Upper lobe of left lung (tissue), 6 donors: Measurements from ENCODE around the gene BPI. TPM values are rescaled to one million over a fixed set of nuclear protein-coding genes. Genes with fewer than 3 reads are reported as not detected.

Experiments used
- ATAC-seq, 2 donors: fragments of 200-7000 bp; cut with Tn5 transposase; one replicate each; pipeline ENCODE4 v1.9.1; 2022; ENCODE audit warnings: mild to moderate bottlenecking in 2 of 2, moderate library complexity in 2 of 2; ENCODE audit not compliant: low FRiP score in 2 of 2
- DNase-seq, 2 donors: peaks; one replicate each; pipeline ENCODE4 v3.0.0-alpha.2; 2019 to 2020
- H3K27ac ChIP-seq, 4 donors: fragments of 200-600 bp; sonication (generic); one replicate each; pipeline ENCODE4 v1.5.1; 2016 to 2019
- H3K27me3 ChIP-seq, 4 donors: fragments of 200-600 bp; sonication (generic); one replicate each; pipeline ENCODE4 v1.5.1; 2017 to 2019
- H3K36me3 ChIP-seq, 4 donors: fragments of 200-600 bp; sonication (generic); one replicate each; pipeline ENCODE4 v1.5.1; 2016 to 2019
- H3K4me1 ChIP-seq, 4 donors: fragments of 200-600 bp; sonication (generic); one replicate each; pipeline ENCODE4 v1.5.1; 2018 to 2019
- H3K4me3 ChIP-seq, 4 donors: fragments of 200-600 bp; sonication (generic); one replicate each; pipeline ENCODE4 v1.5.1; 2017 to 2019; ENCODE audit warnings: mild to moderate bottlenecking in 2 of 4, moderate library complexity in 1 of 4
- H3K9me3 ChIP-seq, 4 donors: fragments of 200-600 bp; sonication (generic); one replicate each; pipeline ENCODE4 v1.5.1; 2018 to 2019
- EP300 ChIP-seq, 4 donors: sonication (generic); formaldehyde crosslinking; IDR thresholded peaks; one replicate each; pipeline ENCODE4 v1.5.1; 2017; ENCODE audit warnings: antibody characterized with exemption in 4 of 4, control low read depth in 2 of 4
- POLR2A ChIP-seq, 4 donors: fragments of 450-650 bp; IDR thresholded peaks; one replicate each; pipeline ENCODE4 v1.5.1; 2016 to 2017; ENCODE audit warnings: antibody characterized with exemption in 4 of 4, mild to moderate bottlenecking in 2 of 4
- POLR2AphosphoS5 ChIP-seq, 2 donors: sonication (generic); formaldehyde crosslinking; IDR thresholded peaks; one replicate each; pipeline ENCODE4 v1.5.1; 2017; ENCODE audit warnings: antibody characterized with exemption in 2 of 2
- WGBS, 2 donors: methylation state at CpG; one replicate each; pipeline ENCODE4 v1.1.5; 2017 to 2018; 5-methylcytosine and 5-hydroxymethylcytosine counted together
- total RNA-seq, 6 donors: library from RNA; depleted of rRNA in 4 of 6; stranded (reverse); fragments of >200 nt in 4 of 6; gene quantifications; one replicate each; pipeline versions ENCODE4 v1.1.0 to v1.2.1, GENCODE V29; 2016 to 2021
- TF ChIP-seq, protein P1 (sequence below), 6 experiments: fragments of 450-650 bp in 4 of 6; fragments of 200-600 bp in 2 of 6; sonication (generic) in 2 of 6; IDR thresholded peaks; one replicate each; pipeline ENCODE4 v1.5.1; 2016 to 2019; ENCODE audit warnings: antibody characterized with exemption in 6 of 6
- donor health status: DM: no; HTN: no; CAD: no; lungs with moderate emphysema.
- donor health status: DM: no; HTN: yes; CAD: no; lungs with severe emphysema.

The BPI gene
- total RNA-seq, 6 donors from 2014 or later = 0.14 to 6.3 (median 0.67) TPM; not detected in 1

DNA sequence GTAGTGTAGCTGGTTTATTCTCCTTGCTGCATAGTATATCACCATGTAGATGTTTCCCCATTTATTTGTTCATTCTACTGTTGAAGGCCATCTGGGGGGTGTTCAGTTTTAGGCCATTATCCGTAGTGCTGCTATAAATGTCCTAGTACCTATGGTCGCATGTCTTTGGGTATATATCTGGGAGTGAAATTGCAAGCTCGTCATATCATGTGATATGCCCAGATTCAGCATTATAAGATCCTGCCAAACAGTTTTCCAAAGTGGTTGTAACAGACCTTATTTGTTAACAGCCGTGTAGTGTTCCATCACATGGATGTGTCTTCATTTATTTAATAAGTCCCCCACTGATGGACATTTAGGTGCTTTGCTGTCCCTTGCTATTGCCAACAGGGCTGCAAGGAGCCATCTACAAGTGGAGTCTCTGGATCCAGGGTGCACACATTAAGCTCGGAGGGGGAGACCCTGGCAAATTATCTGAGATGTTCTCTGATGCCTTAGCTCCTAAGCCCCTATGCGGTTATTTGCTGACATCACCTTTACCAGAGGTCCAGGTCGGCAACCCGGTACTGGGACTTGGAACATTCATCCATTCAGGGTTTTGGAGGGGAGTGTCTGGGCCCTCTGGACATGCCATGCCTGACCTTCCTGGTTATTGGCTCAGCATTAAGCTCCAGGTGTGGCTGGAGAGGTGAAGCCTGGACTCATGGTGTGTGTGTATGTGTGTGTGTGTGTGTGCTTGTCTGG, 59.2 kb downstream of the BPI start:
- 94 to 95% methylated on average over 5 to 8 of the region's 8 CpGs for WGBS, 2 donors
- DNase-seq = no peak

DNA sequence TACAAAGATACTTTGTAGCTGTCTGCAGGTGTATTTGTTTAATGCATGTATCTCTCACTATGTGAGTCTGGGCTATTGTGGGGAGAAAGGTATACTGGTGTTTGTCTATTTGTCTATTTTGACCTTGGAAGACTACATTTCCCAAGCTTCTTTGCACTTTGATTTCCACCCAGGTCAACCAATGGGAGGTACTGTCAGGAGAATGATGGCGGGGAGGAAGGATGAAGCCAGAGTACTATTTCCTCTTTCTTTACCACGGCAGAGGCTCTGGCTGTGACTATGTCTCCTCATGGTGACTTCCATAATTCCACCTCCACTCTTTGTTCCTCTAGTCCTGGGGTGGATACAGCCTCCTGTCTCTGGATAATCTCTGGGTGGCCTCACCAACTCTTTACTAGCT, 65.4 kb downstream of the BPI start:
- WGBS, 2 donors = 25 to 42% methylated on average over 2 of the region's 2 CpGs
- Histone ChIP-seq H3K27ac (no peak overlapping the region), H3K4me1 (peaks cover 0 to 2% (median 0%) of the 10 kb centered on the region in 4 donors), H3K4me3 (no peak overlapping the region), H3K9me3 (no peaks in the 10 kb centered on the region), H3K36me3 (no peaks in the 10 kb centered on the region), H3K27me3 (no peaks in the 10 kb centered on the region)
- TF ChIP-seq, protein P1, sequence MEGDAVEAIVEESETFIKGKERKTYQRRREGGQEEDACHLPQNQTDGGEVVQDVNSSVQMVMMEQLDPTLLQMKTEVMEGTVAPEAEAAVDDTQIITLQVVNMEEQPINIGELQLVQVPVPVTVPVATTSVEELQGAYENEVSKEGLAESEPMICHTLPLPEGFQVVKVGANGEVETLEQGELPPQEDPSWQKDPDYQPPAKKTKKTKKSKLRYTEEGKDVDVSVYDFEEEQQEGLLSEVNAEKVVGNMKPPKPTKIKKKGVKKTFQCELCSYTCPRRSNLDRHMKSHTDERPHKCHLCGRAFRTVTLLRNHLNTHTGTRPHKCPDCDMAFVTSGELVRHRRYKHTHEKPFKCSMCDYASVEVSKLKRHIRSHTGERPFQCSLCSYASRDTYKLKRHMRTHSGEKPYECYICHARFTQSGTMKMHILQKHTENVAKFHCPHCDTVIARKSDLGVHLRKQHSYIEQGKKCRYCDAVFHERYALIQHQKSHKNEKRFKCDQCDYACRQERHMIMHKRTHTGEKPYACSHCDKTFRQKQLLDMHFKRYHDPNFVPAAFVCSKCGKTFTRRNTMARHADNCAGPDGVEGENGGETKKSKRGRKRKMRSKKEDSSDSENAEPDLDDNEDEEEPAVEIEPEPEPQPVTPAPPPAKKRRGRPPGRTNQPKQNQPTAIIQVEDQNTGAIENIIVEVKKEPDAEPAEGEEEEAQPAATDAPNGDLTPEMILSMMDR (IDR thresholded peaks at IDR 0.05) = no peak
- TF ChIP-seq EP300 (IDR thresholded peaks at IDR 0.05) (no peak), POLR2A (IDR thresholded peaks at IDR 0.05) (no peak), POLR2AphosphoS5 (IDR thresholded peaks at IDR 0.05) (no peak)
- DNase-seq = no peak
- no peak for ATAC-seq

More for the DNA sequence above, 59.2 kb downstream of the BPI start:
- TF ChIP-seq POLR2AphosphoS5 (IDR thresholded peaks at IDR 0.05) (no peak), EP300 (IDR thresholded peaks at IDR 0.05) (no peak), POLR2A (IDR thresholded peaks at IDR 0.05) (no peak)
- TF ChIP-seq, protein P1 (IDR thresholded peaks at IDR 0.05) = no peak
- ATAC-seq = no peak
- Histone ChIP-seq H3K27ac (no peak overlapping the region), H3K36me3 (no peaks in the 10 kb centered on the region), H3K9me3 (no peaks in the 10 kb centered on the region), H3K4me3 (no peak overlapping the region), H3K27me3 (no peaks in the 10 kb centered on the region), H3K4me1 (no peaks in the 10 kb centered on the region)

DNA sequence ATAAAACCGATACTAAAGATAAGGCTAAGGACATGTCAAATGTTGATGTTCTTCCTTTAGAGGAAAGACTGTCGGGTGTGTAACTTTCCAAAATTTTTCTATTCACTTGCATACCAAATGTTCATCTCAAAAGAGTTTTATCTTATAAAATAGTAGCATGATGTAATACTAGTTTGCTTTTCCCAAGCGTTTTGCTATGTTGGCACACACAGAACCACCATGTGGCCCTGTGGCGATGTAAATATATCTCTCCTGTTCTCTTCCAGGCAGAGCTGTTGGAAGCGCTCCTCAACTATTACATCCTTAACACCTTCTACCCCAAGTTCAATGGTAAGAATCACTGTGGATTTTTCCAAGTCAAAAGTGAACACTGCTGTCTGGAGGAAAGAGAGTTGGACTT, 68.8 kb downstream of the BPI start:
- TF ChIP-seq POLR2A (IDR thresholded peaks at IDR 0.05) (no peak), POLR2AphosphoS5 (IDR thresholded peaks at IDR 0.05) (no peak), EP300 (IDR thresholded peaks at IDR 0.05) (no peak)
- TF ChIP-seq, protein P1 (IDR thresholded peaks at IDR 0.05) = no peak
- Histone ChIP-seq H3K27ac (no peak overlapping the region), H3K4me1 (peaks cover 0 to 2% (median 0%) of the 10 kb centered on the region in 4 donors), H3K36me3 (no peaks in the 10 kb centered on the region), H3K4me3 (no peak overlapping the region), H3K27me3 (no peaks in the 10 kb centered on the region), H3K9me3 (no peaks in the 10 kb centered on the region)
- ATAC-seq = no peak
- DNase-seq = no peak
- 69 to 78% methylated on average over 5 of the region's 5 CpGs for WGBS, 2 donors

DNA sequence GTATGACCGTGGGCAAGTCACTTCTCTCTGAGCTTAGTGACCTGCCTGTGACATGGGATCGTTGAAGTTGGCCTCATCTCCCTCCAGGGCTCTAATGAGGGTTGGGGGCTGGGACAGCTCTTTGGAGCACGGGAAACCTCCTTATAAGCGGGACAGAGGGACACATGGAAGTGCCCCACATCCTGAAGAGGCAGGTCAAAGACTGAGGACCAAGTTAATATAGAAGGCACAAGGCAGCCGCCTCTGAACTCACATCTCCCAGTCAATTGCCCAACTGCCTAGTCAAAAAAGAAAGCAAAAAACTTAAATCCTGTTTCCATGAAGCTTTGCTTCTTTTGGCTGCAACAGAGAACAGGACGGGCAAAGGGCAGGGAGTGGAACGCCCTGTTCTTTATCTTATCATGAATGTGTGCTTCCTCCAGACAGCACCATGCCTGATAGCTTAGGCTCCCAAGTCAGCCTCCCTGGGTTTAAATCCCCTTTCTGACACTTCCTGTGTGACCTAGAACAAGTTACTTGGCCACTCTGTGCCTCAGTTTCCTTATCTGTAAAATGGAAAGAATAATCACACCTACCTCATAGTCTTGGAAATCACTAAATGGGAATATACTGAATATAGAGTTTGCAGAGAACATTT, 69.4 kb downstream of the BPI start:
- Histone ChIP-seq H3K4me3 (no peak overlapping the region), H3K27ac (no peak overlapping the region), H3K27me3 (no peaks in the 10 kb centered on the region), H3K36me3 (no peaks in the 10 kb centered on the region), H3K4me1 (peaks cover 0 to 2% (median 0%) of the 10 kb centered on the region in 4 donors), H3K9me3 (no peaks in the 10 kb centered on the region)
- WGBS, 2 donors = 59 to 61% methylated on average over 6 to 7 of the region's 7 CpGs
- no peak for ATAC-seq
- DNase-seq = no peak
- no peak for TF ChIP-seq POLR2A (IDR thresholded peaks at IDR 0.05)
- TF ChIP-seq EP300 (IDR thresholded peaks at IDR 0.05) = peak in 1 of 4 donors; percentile 9

DNA sequence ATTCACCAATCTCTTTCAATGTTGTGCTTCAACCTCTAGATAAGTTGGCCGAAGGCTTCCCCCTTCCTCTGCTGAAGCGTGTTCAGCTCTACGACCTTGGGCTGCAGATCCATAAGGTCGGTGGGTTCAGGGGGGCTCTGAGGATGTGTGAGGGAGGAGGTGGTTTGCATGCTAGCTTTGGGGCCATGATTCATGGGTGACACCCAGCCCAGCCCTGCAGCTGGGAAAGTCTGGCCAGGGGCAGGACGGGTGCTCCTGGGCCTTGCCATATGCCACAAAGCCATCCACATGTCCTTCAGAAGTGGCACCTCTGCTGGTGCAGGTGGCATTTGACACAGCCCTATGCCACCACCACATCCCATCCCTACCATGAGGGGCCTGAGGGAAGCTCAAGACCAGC, 69.9 kb downstream of the BPI start:
- DNase-seq (no peak), ATAC-seq (no peak)
- H3K36me3 ChIP-seq = no peaks in the 10 kb centered on the region
- H3K27ac ChIP-seq = no peak overlapping the region
- H3K4me1 ChIP-seq = peaks cover 0 to 2% (median 0%) of the 10 kb centered on the region in 4 donors
- H3K9me3 ChIP-seq = no peaks in the 10 kb centered on the region
- 86 to 88% methylated on average over 4 to 5 of the region's 5 CpGs for WGBS, 2 donors
- TF ChIP-seq, protein P1 (IDR thresholded peaks at IDR 0.05) = no peak
- TF ChIP-seq EP300 (IDR thresholded peaks at IDR 0.05) (no peak), POLR2AphosphoS5 (IDR thresholded peaks at IDR 0.05) (no peak), POLR2A (IDR thresholded peaks at IDR 0.05) (no peak)
- H3K27me3 ChIP-seq = no peaks in the 10 kb centered on the region
- no peak overlapping the region for H3K4me3 ChIP-seq
